Liver (tissue), 9 donors: Measurements from ENCODE around the gene PMFBP1. TPM values are rescaled to one million over a fixed set of nuclear protein-coding genes. Genes with fewer than 3 reads are reported as not detected.

ENCODE experiments used
- DNase-seq: peaks from one replicate; pipeline ENCODE4 v3.0.0-alpha.2; 2017; ENCODE audit warnings: low spot score
- H3K27ac ChIP-seq, 2 donors: one replicate each; pipeline ENCODE4 v1.7.0; 2013; ENCODE audit warnings: inconsistent platforms in 2 of 2, low read length in 2 of 2, control low read depth in 1 of 2, low read depth in 1 of 2, mild to moderate bottlenecking in 1 of 2
- H3K27me3 ChIP-seq, 4 donors: one replicate each; pipeline versions ENCODE4 v1.6.1 to v1.7.0; 2013; ENCODE audit warnings: low read length in 3 of 4, inconsistent platforms in 1 of 4, mild to moderate bottlenecking in 1 of 4, moderate library complexity in 1 of 4; ENCODE audit not compliant: control insufficient read depth in 4 of 4, insufficient read depth in 4 of 4
- H3K36me3 ChIP-seq, 4 donors: one replicate each; pipeline versions ENCODE4 v1.6.1 to v1.7.0; 2013; ENCODE audit warnings: low read length in 3 of 4, mild to moderate bottlenecking in 3 of 4, low read depth in 1 of 4, moderate library complexity in 1 of 4; ENCODE audit not compliant: control insufficient read depth in 4 of 4, insufficient read depth in 3 of 4
- H3K4me1 ChIP-seq, 4 donors: one replicate each; pipeline versions ENCODE4 v1.6.1 to v1.7.0; 2013; ENCODE audit warnings: low read length in 3 of 4, mild to moderate bottlenecking in 3 of 4, moderate library complexity in 1 of 4; ENCODE audit not compliant: control insufficient read depth in 4 of 4, insufficient read depth in 4 of 4
- H3K4me3 ChIP-seq, 3 donors: one replicate each; pipeline versions ENCODE4 v1.6.1 to v1.7.0; 2013; ENCODE audit warnings: low read length in 3 of 3, control low read depth in 1 of 3, low read depth in 1 of 3, mild to moderate bottlenecking in 1 of 3
- H3K9ac ChIP-seq, 2 donors: one replicate each; pipeline ENCODE4 v1.7.0; 2013; ENCODE audit warnings: low read length in 2 of 2, mild to moderate bottlenecking in 2 of 2, moderate library complexity in 2 of 2, control low read depth in 1 of 2, low read depth in 1 of 2
- H3K9me3 ChIP-seq, 4 donors: one replicate each; pipeline versions ENCODE4 v1.6.1 to v1.7.0; 2013; ENCODE audit warnings: low read length in 3 of 4; ENCODE audit not compliant: control insufficient read depth in 4 of 4
- EGR1 ChIP-seq, 2 donors: IDR thresholded peaks; 2 replicates each; pipeline ENCODE4 v1.6.1; 2016 to 2018; ENCODE audit warnings: antibody characterized with exemption in 2 of 2, low read depth in 2 of 2
- FOXA1 ChIP-seq: IDR thresholded peaks from 2 replicates; pipeline ENCODE4 v1.6.1; 2016; ENCODE audit warnings: antibody characterized with exemption
- FOXA2 ChIP-seq: IDR thresholded peaks from 2 replicates; pipeline ENCODE4 v1.6.1; 2016; ENCODE audit warnings: antibody characterized with exemption
- HNF4A ChIP-seq, 2 donors: conservative IDR thresholded peaks; 2 replicates each; pipeline ENCODE4 v1.6.1; 2016; ENCODE audit warnings: antibody characterized with exemption in 2 of 2, mild to moderate bottlenecking in 2 of 2
- HNF4G ChIP-seq: IDR thresholded peaks from 2 replicates; pipeline ENCODE4 v1.6.1; 2016; ENCODE audit warnings: antibody characterized with exemption
- JUND ChIP-seq, 2 donors: IDR thresholded peaks; 2 replicates each; pipeline ENCODE4 v1.6.1; 2016; ENCODE audit warnings: antibody characterized with exemption in 2 of 2
- MAX ChIP-seq: IDR thresholded peaks from 2 replicates; pipeline ENCODE4 v1.6.1; 2016; ENCODE audit warnings: antibody characterized with exemption
- NR2F2 ChIP-seq: IDR thresholded peaks from 2 replicates; pipeline ENCODE4 v1.6.1; 2016; ENCODE audit warnings: antibody characterized with exemption
- RAD21 ChIP-seq, 2 donors: IDR thresholded peaks; 2 replicates each; pipeline ENCODE4 v1.6.1; 2016; ENCODE audit warnings: antibody characterized with exemption in 2 of 2, mild to moderate bottlenecking in 2 of 2
- REST ChIP-seq: IDR thresholded peaks from 2 replicates; pipeline ENCODE4 v1.6.1; 2016; ENCODE audit warnings: antibody characterized with exemption, mild to moderate bottlenecking
- RXRA ChIP-seq, 2 donors: IDR thresholded peaks; 2 replicates each; pipeline ENCODE4 v1.6.1; 2017 to 2018; ENCODE audit warnings: antibody characterized with exemption in 2 of 2, mild to moderate bottlenecking in 1 of 2
- SP1 ChIP-seq: IDR thresholded peaks from 2 replicates; pipeline ENCODE4 v1.6.1; 2018; ENCODE audit warnings: antibody characterized with exemption, mild to moderate bottlenecking
- TAF1 ChIP-seq: conservative IDR thresholded peaks from 2 replicates; pipeline ENCODE4 v1.6.1; 2016; ENCODE audit warnings: antibody characterized with exemption, mild to moderate bottlenecking
- ZBTB33 ChIP-seq: IDR thresholded peaks from 2 replicates; pipeline ENCODE4 v1.6.1; 2016; ENCODE audit warnings: antibody characterized with exemption
- WGBS: extraction: QIAGEN DNeasy Blood & Tissue Kit; methylation state at CpG from one replicate; pipeline ENCODE4 v1.1.7; 2013; 5-methylcytosine and 5-hydroxymethylcytosine counted together
- polyA plus RNA-seq, 2 donors: library from polyadenylated mRNA; stranded (reverse) in 1 of 2; unstranded in 1 of 2; fragments of 200-250 nt in 1 of 2; fragments of >200 nt in 1 of 2; fragmentation: Nextera tagmentation in 1 of 2; extraction: Ambion mirVana in 1 of 2; gene quantifications; one replicate each; pipeline versions ENCODE4 v1.2.1 to v1.2.3, GENCODE V29; 2013 to 2015
- total RNA-seq, 2 donors: library from RNA; depleted of rRNA; stranded (reverse); fragments of >200 nt; gene quantifications; one replicate each; pipeline ENCODE4 v1.2.3, GENCODE V29; 2014
- TF ChIP-seq, protein P1 (sequence below): fragments of 150-350 bp; IDR thresholded peaks from 2 replicates; pipeline ENCODE4 v1.5.1; 2017; ENCODE audit warnings: improper control_type of control experiment, low read depth, low read length; ENCODE audit not compliant: missing input control
- TF ChIP-seq, protein P2 (sequence below): IDR thresholded peaks from 2 replicates; pipeline ENCODE4 v1.6.1; 2016; ENCODE audit warnings: antibody characterized with exemption
- donor health status: healthy.
- donor health status: healthy.
- donor health status: healthy.
- donor health status: healthy.
- donor health status: healthy.

The PMFBP1 gene
- total and polyA plus RNA-seq, 4 donors = 0.06 to 1.4 (median 0.29) TPM

GRCh38 chr16:72126429-72126765 is 45.6 kb downstream of the PMFBP1 start:
- no peaks in the 10 kb centered on the region for H3K36me3 ChIP-seq
- peak in 1 of 2 donors; percentile 20 for TF ChIP-seq HNF4A (conservative IDR thresholded peaks at IDR 0.05)
- no peak for TF ChIP-seq RAD21 (IDR thresholded peaks at IDR 0.05)
- no peak for TF ChIP-seq ZBTB33
- TF ChIP-seq SP1 = no peak
- H3K9ac ChIP-seq = no peak overlapping the region
- H3K4me1 ChIP-seq = peaks cover 0 to 7% (median 5%) of the 10 kb centered on the region in 4 donors
- no peaks in the 10 kb centered on the region for H3K27me3 ChIP-seq
- no peak overlapping the region for H3K4me3 ChIP-seq
- no peak overlapping the region for H3K27ac ChIP-seq
- WGBS = 37% methylated on average over 2 of the region's 2 CpGs
- no peaks in the 10 kb centered on the region for H3K9me3 ChIP-seq
- no peak for DNase-seq

DNA sequence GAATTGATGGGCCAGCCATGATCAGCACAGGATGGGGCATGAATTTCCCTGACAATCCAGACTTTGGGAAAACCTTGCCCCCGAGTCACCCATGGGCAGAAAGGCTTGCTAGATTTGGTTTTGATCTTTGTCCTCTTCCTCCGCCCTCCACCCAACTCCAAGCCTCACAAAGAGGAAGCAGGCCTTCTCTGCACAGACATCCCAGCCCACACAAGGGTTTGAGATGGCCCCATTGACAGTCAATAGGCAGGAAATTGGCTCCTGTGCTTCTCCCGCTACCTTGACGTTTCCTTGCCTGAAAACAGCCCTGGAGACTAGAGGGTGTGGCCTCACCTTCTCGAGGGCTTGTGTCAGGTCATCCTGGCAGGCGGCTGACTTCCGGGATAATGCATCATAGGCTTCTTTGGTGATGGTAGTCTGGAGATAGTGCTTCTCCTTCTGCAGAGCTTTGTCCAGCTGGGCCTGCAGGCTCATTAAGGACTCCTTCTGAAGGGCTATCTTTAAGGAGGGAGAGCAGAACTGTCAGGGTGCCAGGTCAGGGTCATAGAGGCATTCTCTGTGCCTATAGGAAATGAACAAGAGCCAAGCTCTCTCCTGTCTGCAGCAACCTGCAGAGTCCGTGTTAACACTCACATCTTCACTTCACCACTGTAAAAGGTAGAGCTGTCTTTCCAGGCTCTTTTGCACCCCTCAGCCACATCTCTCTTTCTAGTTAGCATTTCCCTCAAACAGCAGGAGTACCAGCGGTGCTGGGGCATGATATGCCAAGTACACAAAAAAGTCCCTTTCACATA is 46.1 kb downstream of the PMFBP1 start:
- H3K27ac ChIP-seq = no peak overlapping the region
- 84% methylated on average over 9 of the region's 9 CpGs for WGBS
- H3K4me1 ChIP-seq = peaks cover 0 to 7% (median 5%) of the 10 kb centered on the region in 4 donors
- no peaks in the 10 kb centered on the region for H3K9me3 ChIP-seq
- no peak overlapping the region for H3K9ac ChIP-seq
- no peak overlapping the region for H3K4me3 ChIP-seq
- TF ChIP-seq REST (no peak), MAX (no peak), SP1 (no peak), ZBTB33 (no peak), FOXA1 (no peak), NR2F2 (no peak), EGR1 (IDR thresholded peaks at IDR 0.05; ENCODE audit: low read depth in 2 of 2) (no peak), HNF4G (no peak), JUND (IDR thresholded peaks at IDR 0.05) (no peak), FOXA2 (no peak), RAD21 (IDR thresholded peaks at IDR 0.05) (no peak), TAF1 (no peak), RXRA (IDR thresholded peaks at IDR 0.05) (no peak)
- TF ChIP-seq, protein P1, sequence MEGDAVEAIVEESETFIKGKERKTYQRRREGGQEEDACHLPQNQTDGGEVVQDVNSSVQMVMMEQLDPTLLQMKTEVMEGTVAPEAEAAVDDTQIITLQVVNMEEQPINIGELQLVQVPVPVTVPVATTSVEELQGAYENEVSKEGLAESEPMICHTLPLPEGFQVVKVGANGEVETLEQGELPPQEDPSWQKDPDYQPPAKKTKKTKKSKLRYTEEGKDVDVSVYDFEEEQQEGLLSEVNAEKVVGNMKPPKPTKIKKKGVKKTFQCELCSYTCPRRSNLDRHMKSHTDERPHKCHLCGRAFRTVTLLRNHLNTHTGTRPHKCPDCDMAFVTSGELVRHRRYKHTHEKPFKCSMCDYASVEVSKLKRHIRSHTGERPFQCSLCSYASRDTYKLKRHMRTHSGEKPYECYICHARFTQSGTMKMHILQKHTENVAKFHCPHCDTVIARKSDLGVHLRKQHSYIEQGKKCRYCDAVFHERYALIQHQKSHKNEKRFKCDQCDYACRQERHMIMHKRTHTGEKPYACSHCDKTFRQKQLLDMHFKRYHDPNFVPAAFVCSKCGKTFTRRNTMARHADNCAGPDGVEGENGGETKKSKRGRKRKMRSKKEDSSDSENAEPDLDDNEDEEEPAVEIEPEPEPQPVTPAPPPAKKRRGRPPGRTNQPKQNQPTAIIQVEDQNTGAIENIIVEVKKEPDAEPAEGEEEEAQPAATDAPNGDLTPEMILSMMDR = no peak
- TF ChIP-seq, protein P2, sequence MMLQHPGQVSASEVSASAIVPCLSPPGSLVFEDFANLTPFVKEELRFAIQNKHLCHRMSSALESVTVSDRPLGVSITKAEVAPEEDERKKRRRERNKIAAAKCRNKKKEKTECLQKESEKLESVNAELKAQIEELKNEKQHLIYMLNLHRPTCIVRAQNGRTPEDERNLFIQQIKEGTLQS = no peak
- no peaks in the 10 kb centered on the region for H3K27me3 ChIP-seq
- H3K36me3 ChIP-seq = no peaks in the 10 kb centered on the region
- no peak for DNase-seq
